ENCODE data around the gene GNAS. TPM values are rescaled to one million over a fixed set of nuclear protein-coding genes. Genes with fewer than 3 reads are reported as not detected.

Gene GNAS
- total RNA-seq, 4 donors from 2014 or later, result 679 to 875 (median 782) TPM

DNA sequence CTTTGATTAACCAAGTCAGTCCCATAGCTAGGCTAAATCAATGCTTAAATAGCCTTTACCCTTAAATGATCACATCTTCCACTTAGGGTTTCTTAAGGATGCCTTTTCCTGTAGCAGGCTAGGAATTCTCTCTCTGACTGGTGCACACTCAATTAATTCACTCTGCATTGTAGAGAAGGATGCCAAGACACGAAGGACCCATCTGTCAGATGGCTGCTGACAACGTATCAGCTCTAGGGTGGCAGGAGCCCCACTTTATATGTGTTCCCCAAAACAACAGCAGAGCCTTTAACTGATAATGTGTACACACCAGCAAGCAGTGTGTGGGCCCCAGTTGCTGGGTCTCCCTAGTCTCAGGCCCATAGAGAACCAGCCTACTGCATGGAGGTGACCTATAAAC, 13.3 kb downstream of the GNAS start:
- intact Hi-C loops (cut with DNase I), result loop anchor here (5.0 kb wide), 2 partner anchors 536 to 591 kb away; no protein-coding TSS in a partner anchor
- TF ChIP-seq, protein P1, sequence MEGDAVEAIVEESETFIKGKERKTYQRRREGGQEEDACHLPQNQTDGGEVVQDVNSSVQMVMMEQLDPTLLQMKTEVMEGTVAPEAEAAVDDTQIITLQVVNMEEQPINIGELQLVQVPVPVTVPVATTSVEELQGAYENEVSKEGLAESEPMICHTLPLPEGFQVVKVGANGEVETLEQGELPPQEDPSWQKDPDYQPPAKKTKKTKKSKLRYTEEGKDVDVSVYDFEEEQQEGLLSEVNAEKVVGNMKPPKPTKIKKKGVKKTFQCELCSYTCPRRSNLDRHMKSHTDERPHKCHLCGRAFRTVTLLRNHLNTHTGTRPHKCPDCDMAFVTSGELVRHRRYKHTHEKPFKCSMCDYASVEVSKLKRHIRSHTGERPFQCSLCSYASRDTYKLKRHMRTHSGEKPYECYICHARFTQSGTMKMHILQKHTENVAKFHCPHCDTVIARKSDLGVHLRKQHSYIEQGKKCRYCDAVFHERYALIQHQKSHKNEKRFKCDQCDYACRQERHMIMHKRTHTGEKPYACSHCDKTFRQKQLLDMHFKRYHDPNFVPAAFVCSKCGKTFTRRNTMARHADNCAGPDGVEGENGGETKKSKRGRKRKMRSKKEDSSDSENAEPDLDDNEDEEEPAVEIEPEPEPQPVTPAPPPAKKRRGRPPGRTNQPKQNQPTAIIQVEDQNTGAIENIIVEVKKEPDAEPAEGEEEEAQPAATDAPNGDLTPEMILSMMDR (IDR thresholded peaks at IDR 0.05), result no peak
- TF ChIP-seq POLR2AphosphoS5 (IDR thresholded peaks at IDR 0.05) (no peak), POLR2A (IDR thresholded peaks at IDR 0.05; ENCODE audit: low read depth) (no peak), EP300 (IDR thresholded peaks at IDR 0.05) (no peak)

DNA sequence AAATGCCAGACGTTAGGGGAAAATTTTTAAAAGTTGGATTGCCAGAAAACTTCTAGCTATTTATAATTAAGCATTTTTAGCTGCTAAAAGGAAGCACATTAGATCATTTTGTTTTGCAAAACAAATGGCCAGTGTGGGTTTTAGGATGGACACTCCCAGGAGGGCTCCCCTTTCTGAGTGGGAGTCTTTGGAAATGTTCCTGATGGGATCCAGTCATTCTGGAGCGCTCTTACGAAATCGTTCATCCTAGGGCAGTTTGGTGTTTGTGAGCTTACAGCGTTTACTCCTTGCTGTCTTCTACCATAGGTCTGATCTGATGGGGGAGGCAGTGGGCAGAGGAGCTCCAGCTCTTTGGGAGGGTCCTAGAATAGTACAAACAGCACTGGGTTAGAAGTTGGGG, 14.7 kb downstream of the GNAS start:
- H3K9me3 ChIP-seq, result no peaks in the 10 kb centered on the region
- H3K27ac ChIP-seq (replicated peaks in 1 of 4), result no peak overlapping the region
- no peaks in the 10 kb centered on the region for H3K36me3 ChIP-seq
- no peak for TF ChIP-seq POLR2A (IDR thresholded peaks at IDR 0.05; ENCODE audit: low read depth)
- no peak for TF ChIP-seq POLR2AphosphoS5 (IDR thresholded peaks at IDR 0.05)
- TF ChIP-seq EP300 (IDR thresholded peaks at IDR 0.05), result no peak
- TF ChIP-seq, protein P1 (IDR thresholded peaks at IDR 0.05), result no peak
- DNase-seq (ENCODE audit: extremely low spot score), result no peak
- H3K4me3 ChIP-seq, result no peak overlapping the region
- H3K27me3 ChIP-seq, result peaks cover 0 to 4% (median 0%) of the 10 kb centered on the region in 4 donors
- peaks cover 0 to 6% (median 2%) of the 10 kb centered on the region in 4 donors for H3K4me1 ChIP-seq
- WGBS, result 72% methylated on average over 5 of the region's 5 CpGs
- intact Hi-C loops (cut with DNase I), result loop anchor here (5.0 kb wide), 2 partner anchors 535 to 590 kb away; no protein-coding TSS in a partner anchor

More for the DNA sequence above, 13.3 kb downstream of the GNAS start:
- Histone ChIP-seq H3K27me3 (peaks cover 0 to 9% (median 0%) of the 10 kb centered on the region in 4 donors), H3K27ac (replicated peaks in 1 of 4) (no peak overlapping the region), H3K4me1 (peaks cover 0 to 6% (median 2%) of the 10 kb centered on the region in 4 donors), H3K9me3 (no peaks in the 10 kb centered on the region), H3K4me3 (no peak overlapping the region), H3K36me3 (no peaks in the 10 kb centered on the region)
- no peak for DNase-seq (ENCODE audit: extremely low spot score)
- 85% methylated on average over 2 of the region's 2 CpGs for WGBS

DNA sequence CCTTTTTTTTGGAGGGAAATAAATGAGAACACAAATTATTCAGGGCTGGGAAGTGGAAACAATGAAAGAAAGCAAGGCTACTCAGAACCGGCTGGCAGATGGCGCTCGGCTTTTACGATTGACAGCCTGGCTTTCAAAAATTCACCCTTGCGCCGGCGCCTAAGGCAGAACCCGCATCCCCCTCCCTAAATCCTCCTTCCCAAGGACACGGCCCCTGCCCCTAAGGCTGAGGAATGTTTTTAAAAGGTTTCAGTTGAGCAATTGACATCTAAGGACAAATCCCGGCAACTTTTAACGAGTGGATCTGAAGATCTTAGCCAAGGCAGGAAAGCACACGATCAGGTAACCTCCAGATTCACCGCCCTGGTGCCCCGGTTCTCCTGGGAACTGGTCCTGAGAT, 16.3 kb downstream of the GNAS start:
- H3K27ac ChIP-seq (replicated peaks in 1 of 4), result no peak overlapping the region
- H3K27me3 ChIP-seq, result no peaks in the 10 kb centered on the region
- no peak for DNase-seq (ENCODE audit: extremely low spot score)
- TF ChIP-seq POLR2AphosphoS5 (IDR thresholded peaks at IDR 0.05) (no peak), POLR2A (IDR thresholded peaks at IDR 0.05; ENCODE audit: low read depth) (no peak), EP300 (IDR thresholded peaks at IDR 0.05) (no peak)
- TF ChIP-seq, protein P1 (IDR thresholded peaks at IDR 0.05), result no peak
- no peak overlapping the region for H3K4me3 ChIP-seq
- peaks cover 0 to 6% (median 2%) of the 10 kb centered on the region in 4 donors for H3K4me1 ChIP-seq
- 60% methylated on average over 14 of the region's 14 CpGs for WGBS
- H3K9me3 ChIP-seq, result no peaks in the 10 kb centered on the region
- intact Hi-C loops (cut with DNase I), result loop anchor here (5.0 kb wide), 2 partner anchors 534 to 589 kb away; no protein-coding TSS in a partner anchor
- no peaks in the 10 kb centered on the region for H3K36me3 ChIP-seq

DNA sequence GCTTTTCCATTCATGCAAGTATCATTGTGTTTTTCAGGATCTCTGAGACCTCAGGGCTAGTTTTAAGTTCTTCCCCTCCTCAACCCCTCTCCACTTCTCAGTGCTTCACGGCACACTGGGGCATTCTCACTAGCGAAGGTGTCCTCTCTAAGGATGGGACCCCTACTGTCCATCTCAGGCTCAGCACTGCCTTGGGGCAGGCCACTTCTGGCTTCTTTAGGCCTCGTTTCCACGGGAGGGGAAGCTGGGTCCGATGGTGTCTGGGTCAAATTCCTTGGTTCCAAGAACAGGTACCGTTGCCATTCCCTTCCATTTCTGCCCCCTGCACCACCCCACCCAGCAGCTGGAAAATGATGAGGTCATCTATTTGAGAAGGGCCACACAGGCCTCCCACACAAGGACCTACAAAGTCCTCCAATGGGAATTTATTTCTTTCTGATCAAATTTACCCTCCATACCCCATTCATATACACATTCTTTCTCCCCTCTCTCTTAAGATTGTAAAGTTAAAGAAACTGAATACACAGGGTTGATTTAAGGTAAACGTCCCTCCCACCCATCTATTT, 17.2 kb downstream of the GNAS start:
- intact Hi-C loops (cut with DNase I), result loop anchor here (2.0 to 5.0 kb wide), 4 partner anchors 113 to 588 kb away; partner anchors contain the start of gene NELFCD

More for the DNA sequence above, 17.2 kb downstream of the GNAS start:
- TF ChIP-seq POLR2A (IDR thresholded peaks at IDR 0.05; ENCODE audit: low read depth) (no peak), EP300 (IDR thresholded peaks at IDR 0.05) (no peak), POLR2AphosphoS5 (IDR thresholded peaks at IDR 0.05) (no peak)
- TF ChIP-seq, protein P1 (IDR thresholded peaks at IDR 0.05), result no peak
- H3K9me3 ChIP-seq, result no peaks in the 10 kb centered on the region
- H3K4me3 ChIP-seq, result no peak overlapping the region
- DNase-seq (ENCODE audit: extremely low spot score), result no peak
- no peaks in the 10 kb centered on the region for H3K27me3 ChIP-seq
- H3K4me1 ChIP-seq, result peaks cover 0 to 6% (median 2%) of the 10 kb centered on the region in 4 donors
- H3K27ac ChIP-seq (replicated peaks in 1 of 4), result no peak overlapping the region
- H3K36me3 ChIP-seq, result no peaks in the 10 kb centered on the region
- 85% methylated on average over 5 of the region's 7 CpGs for whole genome bisulfite sequencing
